Measurements from ENCODE around the gene SMARCA5.

The SMARCA5 gene

GRCh38 chr4:143538979-143539669, 25.6 kb downstream of the SMARCA5 start:
- no peak for DNase-seq

- no peak for DNase-seq
Observed at GRCh38 chr4:143539670-143540023, 26.1 kb downstream of the SMARCA5 start.

- no peak for DNase-seq
Observed at GRCh38 chr4:143549928-143550327, 36.4 kb downstream of the SMARCA5 start.

- DNase-seq: no peak
Observed at GRCh38 chr4:143554728-143555597, 41.5 kb downstream of the SMARCA5 start.

- no peak for DNase-seq
Observed at GRCh38 chr4:143555676-143556075, 42.2 kb downstream of the SMARCA5 start.

GRCh38 chr4:143558286-143558685, 44.8 kb downstream of the SMARCA5 start:
- no peak for DNase-seq

- DNase-seq: peak; percentile 53
Observed at GRCh38 chr4:143558823-143559756, 45.6 kb downstream of the SMARCA5 start.

GRCh38 chr4:143559757-143560147, 46.2 kb downstream of the SMARCA5 start:
- DNase-seq: no peak

- no peak for DNase-seq
Observed at GRCh38 chr4:143564472-143564871, 51.0 kb downstream of the SMARCA5 start.

GRCh38 chr4:143575331-143575730, 61.8 kb downstream of the SMARCA5 start:
- DNase-seq: no peak

- no peak for DNase-seq
Observed at GRCh38 chr4:143581331-143581946, 67.9 kb downstream of the SMARCA5 start.

GRCh38 chr4:143585548-143585947, 72.0 kb downstream of the SMARCA5 start:
- DNase-seq: no peak

GRCh38 chr4:143586080-143586479, 72.6 kb downstream of the SMARCA5 start:
- no peak for DNase-seq

GRCh38 chr4:143587703-143588102, 74.2 kb downstream of the SMARCA5 start:
- no peak for DNase-seq

GRCh38 chr4:143597276-143597675, 83.8 kb downstream of the SMARCA5 start:
- no peak for DNase-seq

- DNase-seq: no peak
Observed at GRCh38 chr4:143598816-143599215, 85.3 kb downstream of the SMARCA5 start.

GRCh38 chr4:143599827-143600226, 86.3 kb downstream of the SMARCA5 start:
- DNase-seq: no peak

- no peak for DNase-seq
Observed at GRCh38 chr4:143606480-143606879, 93.0 kb downstream of the SMARCA5 start.

Data from NCI-H2029 treated with DMSO at 0.1 percent for 48 hours (cell line).